GM13977 (cell line): Measurements from ENCODE around the gene FERMT3.
A peak's percentile ranks its signal among the peaks of the same experiment; 100 is the strongest.

ENCODE experiments used
- DNase-seq: peaks from one replicate; pipeline ENCODE4 v3.0.0; 2012; ENCODE audit warnings: low spot score
- CTCF ChIP-seq: IDR thresholded peaks from 2 replicates; pipeline ENCODE4 v1.5.1; 2012; ENCODE audit warnings: mild to moderate bottlenecking, control low read depth; ENCODE audit not compliant: insufficient read depth; ENCODE audit errors: extremely low read depth, missing control alignments
- in situ Hi-C: fragments of 300-500 bp; cut with MboI; formaldehyde crosslinking; loops from one replicate; pipeline ENCODE4 v1.12.0; 2022; ENCODE audit warnings: low sequenced_read_pairs, low pct_unique_long_range_greater_than_20kb, mixed read lengths, inconsistent platforms; ENCODE audit not compliant: unreplicated experiment

The FERMT3 gene

GRCh38 chr11:64253043-64253442, 46.5 kb downstream of the FERMT3 start:
- no peak for TF ChIP-seq CTCF
- in situ Hi-C loops, result no loop called here

DNA sequence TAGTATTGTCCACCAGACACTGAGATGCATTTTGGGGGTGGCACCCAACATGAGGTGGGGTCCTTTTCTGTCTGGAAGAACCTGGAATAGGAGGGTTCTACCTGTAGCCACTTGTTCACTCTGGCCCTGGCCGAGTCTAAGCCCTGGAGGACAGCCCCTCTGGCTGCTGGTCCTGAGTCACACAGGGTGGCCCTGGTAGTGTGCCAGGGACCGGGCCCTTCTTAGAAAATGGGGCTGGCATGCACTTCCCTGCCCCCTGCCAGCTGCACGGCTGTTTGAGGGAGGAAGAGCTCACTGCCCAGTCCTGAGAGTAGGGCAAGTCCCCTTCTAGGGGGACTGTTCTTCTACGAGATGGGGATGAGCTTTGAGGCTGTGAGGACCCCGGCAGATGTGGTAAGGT, 47.0 kb downstream of the FERMT3 start:
- no peak for DNase-seq
- in situ Hi-C loops, result no loop called here
- TF ChIP-seq CTCF, result no peak

More at GRCh38 chr11:64253043-64253442, 46.5 kb downstream of the FERMT3 start:
- no peak for DNase-seq

DNA sequence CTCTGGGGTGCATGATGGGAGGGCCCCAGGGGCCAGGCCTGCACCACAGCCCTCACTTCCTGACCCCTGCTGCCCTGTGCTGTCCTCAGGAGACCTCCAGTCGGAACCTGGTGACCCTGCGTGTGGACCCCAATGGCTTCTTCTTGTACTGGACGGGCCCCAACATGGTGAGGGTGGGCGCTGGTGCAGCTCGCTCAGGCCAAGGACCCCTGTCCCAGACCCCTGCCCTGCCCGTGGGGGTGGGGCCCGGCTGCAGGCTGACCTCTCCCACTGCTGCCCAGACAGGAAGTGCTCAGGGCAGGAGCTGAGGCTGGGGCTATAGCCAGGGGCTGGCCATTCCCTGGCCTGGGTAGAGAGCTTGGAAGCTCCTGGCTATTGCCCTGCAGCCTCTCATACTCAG, 47.8 kb downstream of the FERMT3 start:
- in situ Hi-C loops, result no loop called here
- DNase-seq, result no peak
- TF ChIP-seq CTCF, result no peak

- in situ Hi-C loops, result no loop called here
- DNase-seq, result no peak
- TF ChIP-seq CTCF, result no peak
Measured at GRCh38 chr11:64255135-64256128, 48.9 kb downstream of the FERMT3 start.

GRCh38 chr11:64256300-64256699, 49.8 kb downstream of the FERMT3 start:
- TF ChIP-seq CTCF, result no peak
- no peak for DNase-seq
- in situ Hi-C loops, result no loop called here

- DNase-seq, result peak; percentile 27
- TF ChIP-seq CTCF, result no peak
- in situ Hi-C loops, result no loop called here
Measured at GRCh38 chr11:64258356-64258755, 51.8 kb downstream of the FERMT3 start.
